NCI-H2171 (cell line): ENCODE measurements around the gene TAF1B.

Experiments
- DNase-seq: peaks from one replicate; lab custom pipeline; 2025; lab: John Stamatoyannopoulos, UW

Gene TAF1B

GRCh38 chr2:9966491-9967022 lies 123.3 kb downstream of the TAF1B start:
- no peak for DNase-seq

GRCh38 chr2:9967053-9967775 lies 123.9 kb downstream of the TAF1B start:
- no peak for DNase-seq

- no peak for DNase-seq
These were observed 125.6 kb downstream of the TAF1B start for GRCh38 chr2:9968553-9969497.

GRCh38 chr2:9970200-9971044 lies 127.1 kb downstream of the TAF1B start:
- DNase-seq = no peak

- no peak for DNase-seq
These were observed 128.0 kb downstream of the TAF1B start for GRCh38 chr2:9971105-9971818.

GRCh38 chr2:9971890-9972289 lies 128.6 kb downstream of the TAF1B start:
- no peak for DNase-seq

GRCh38 chr2:9972621-9973479 lies 129.6 kb downstream of the TAF1B start:
- no peak for DNase-seq

- no peak for DNase-seq
These were observed 130.4 kb downstream of the TAF1B start for GRCh38 chr2:9973690-9974089.

GRCh38 chr2:9974343-9974742 lies 131.1 kb downstream of the TAF1B start:
- DNase-seq = no peak

- no peak for DNase-seq
These were observed 132.1 kb downstream of the TAF1B start for GRCh38 chr2:9975328-9975727.

- DNase-seq = no peak
These were observed 132.7 kb downstream of the TAF1B start for GRCh38 chr2:9975805-9976447.

- no peak for DNase-seq
These were observed 136.7 kb downstream of the TAF1B start for GRCh38 chr2:9979977-9980376.

GRCh38 chr2:9980520-9980919 lies 137.2 kb downstream of the TAF1B start:
- DNase-seq = no peak

- no peak for DNase-seq
These were observed 138.4 kb downstream of the TAF1B start for GRCh38 chr2:9981655-9982054.

- DNase-seq = no peak
These were observed 139.0 kb downstream of the TAF1B start for GRCh38 chr2:9982248-9982647.

- DNase-seq = no peak
These were observed 139.6 kb downstream of the TAF1B start for GRCh38 chr2:9982891-9983290.

GRCh38 chr2:9983401-9984216 lies 140.3 kb downstream of the TAF1B start:
- DNase-seq = no peak
